Panc1 (cell line): ENCODE measurements around the gene ZNF609.

Source experiments
- CTCF ChIP-seq: fragments of 450-650 bp; IDR thresholded peaks from 2 replicates; pipeline ENCODE4 v1.5.1; 2017; ENCODE audit warnings: mild to moderate bottlenecking
- POLR2AphosphoS5 ChIP-seq: IDR thresholded peaks from 2 replicates; pipeline ENCODE4 v1.6.1; 2012; ENCODE audit warnings: mild to moderate bottlenecking, low read depth, low read length, moderate library complexity
- SIN3A ChIP-seq: IDR thresholded peaks from 2 replicates; pipeline ENCODE4 v1.6.1; 2012; ENCODE audit warnings: low read depth, mild to moderate bottlenecking, low read length, moderate library complexity, borderline replicate concordance; ENCODE audit not compliant: insufficient read depth
- TCF7L2 ChIP-seq: IDR thresholded peaks from 2 replicates; pipeline ENCODE4 v1.6.1; 2011; ENCODE audit warnings: mild to moderate bottlenecking, low read depth, low read length, inconsistent platforms
- TF ChIP-seq, protein P1 (sequence below), 2 experiments: IDR thresholded peaks; 2 replicates each; pipeline ENCODE4 v1.6.1; 2011 to 2012; ENCODE audit warnings: low read depth in 2 of 2, control low read depth in 1 of 2, low read length in 1 of 2, mild to moderate bottlenecking in 1 of 2, moderate library complexity in 1 of 2; ENCODE audit not compliant: insufficient read depth in 1 of 2

DNA sequence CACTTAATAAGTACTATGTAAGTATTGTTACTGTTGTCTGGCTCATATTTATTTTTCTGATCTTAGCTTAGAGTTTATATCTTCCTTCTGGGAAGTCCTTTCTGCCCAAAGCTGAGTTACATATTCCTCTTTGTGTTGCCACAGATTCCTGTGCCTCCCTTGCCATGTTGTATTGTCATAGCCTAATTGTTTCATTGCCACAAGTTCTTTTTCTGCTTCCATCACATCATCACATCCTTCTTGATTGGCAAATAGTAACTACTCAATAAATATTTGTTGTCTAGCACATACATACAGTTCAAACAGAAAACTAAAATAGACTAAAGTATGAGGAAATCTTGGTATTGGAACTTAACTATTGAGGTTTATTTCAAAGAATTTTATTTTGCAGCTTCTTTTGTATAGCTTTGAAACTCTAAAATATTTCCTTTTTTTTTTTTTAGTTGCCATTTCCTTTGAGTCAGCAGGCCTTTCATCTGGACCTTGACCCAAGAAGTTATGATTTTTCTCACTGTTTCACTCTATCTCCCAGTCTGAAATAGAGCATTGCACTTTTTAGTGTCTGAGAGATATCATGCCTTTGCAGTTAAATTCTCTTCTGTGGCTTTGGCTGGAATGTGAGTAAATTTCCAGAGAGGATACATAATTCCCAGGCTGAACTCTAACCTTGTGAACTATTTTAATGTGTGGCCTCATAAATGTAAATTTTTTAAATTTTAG lies 98.2 kb downstream of the ZNF609 start:
- TF ChIP-seq CTCF (no peak), SIN3A (no peak), POLR2AphosphoS5 (no peak), TCF7L2 (no peak)
- TF ChIP-seq, protein P1, sequence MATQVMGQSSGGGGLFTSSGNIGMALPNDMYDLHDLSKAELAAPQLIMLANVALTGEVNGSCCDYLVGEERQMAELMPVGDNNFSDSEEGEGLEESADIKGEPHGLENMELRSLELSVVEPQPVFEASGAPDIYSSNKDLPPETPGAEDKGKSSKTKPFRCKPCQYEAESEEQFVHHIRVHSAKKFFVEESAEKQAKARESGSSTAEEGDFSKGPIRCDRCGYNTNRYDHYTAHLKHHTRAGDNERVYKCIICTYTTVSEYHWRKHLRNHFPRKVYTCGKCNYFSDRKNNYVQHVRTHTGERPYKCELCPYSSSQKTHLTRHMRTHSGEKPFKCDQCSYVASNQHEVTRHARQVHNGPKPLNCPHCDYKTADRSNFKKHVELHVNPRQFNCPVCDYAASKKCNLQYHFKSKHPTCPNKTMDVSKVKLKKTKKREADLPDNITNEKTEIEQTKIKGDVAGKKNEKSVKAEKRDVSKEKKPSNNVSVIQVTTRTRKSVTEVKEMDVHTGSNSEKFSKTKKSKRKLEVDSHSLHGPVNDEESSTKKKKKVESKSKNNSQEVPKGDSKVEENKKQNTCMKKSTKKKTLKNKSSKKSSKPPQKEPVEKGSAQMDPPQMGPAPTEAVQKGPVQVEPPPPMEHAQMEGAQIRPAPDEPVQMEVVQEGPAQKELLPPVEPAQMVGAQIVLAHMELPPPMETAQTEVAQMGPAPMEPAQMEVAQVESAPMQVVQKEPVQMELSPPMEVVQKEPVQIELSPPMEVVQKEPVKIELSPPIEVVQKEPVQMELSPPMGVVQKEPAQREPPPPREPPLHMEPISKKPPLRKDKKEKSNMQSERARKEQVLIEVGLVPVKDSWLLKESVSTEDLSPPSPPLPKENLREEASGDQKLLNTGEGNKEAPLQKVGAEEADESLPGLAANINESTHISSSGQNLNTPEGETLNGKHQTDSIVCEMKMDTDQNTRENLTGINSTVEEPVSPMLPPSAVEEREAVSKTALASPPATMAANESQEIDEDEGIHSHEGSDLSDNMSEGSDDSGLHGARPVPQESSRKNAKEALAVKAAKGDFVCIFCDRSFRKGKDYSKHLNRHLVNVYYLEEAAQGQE (IDR thresholded peaks at IDR 0.05; ENCODE audit: insufficient read depth in 1 of 2, low read depth in 2 of 2, low read length in 1 of 2), result no peak
